HG02623 (cell line): ENCODE data around the gene SEMG1.

Source experiments
- ATAC-seq: cut with Tn5 transposase; IDR thresholded peaks from one replicate; pipeline ENCODE4 v1.9.1; 2021; ENCODE audit warnings: moderate library complexity; ENCODE audit not compliant: unreplicated experiment

The SEMG1 gene

DNA sequence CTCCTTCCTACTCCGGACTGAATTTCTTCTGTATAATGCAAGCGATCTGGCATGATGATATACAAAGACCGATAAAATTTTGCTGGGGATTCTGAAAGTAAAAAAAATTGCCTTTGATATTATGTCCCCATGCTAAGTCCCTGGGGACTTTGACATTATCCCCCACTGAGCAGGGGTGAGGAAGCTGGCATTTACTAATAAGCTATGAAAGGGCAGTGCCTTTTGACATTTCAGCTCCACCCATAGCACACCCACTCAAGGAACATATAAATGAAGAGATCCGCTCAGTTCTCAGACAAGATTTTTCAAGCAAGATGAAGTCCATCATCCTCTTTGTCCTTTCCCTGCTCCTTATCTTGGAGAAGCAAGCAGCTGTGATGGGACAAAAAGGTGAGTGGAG lies 14.2 kb downstream of the SEMG1 start, which contains the start of gene SEMG2:
TSS of gene SEMG2 (plus strand) at position 298 of the 400 bp plus-strand sequence. CDS start at position 315, 17 bp downstream.
- no peak for ATAC-seq

DNA sequence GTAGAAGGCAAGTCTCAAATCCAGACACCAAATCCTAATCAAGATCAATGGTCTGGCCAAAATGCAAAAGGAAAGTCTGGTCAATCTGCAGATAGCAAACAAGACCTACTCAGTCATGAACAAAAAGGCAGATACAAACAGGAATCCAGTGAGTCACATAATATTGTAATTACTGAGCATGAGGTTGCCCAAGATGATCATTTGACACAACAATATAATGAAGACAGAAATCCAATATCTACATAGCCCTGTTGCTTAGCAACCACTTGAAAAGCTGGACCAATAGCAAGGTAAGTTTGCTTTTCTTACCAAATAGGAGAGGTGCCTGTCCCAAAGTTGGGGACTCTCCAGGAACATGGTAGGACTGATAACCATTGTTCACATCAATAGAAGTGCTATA lies 16.3 kb downstream of the SEMG1 start:
- ATAC-seq = no peak

DNA sequence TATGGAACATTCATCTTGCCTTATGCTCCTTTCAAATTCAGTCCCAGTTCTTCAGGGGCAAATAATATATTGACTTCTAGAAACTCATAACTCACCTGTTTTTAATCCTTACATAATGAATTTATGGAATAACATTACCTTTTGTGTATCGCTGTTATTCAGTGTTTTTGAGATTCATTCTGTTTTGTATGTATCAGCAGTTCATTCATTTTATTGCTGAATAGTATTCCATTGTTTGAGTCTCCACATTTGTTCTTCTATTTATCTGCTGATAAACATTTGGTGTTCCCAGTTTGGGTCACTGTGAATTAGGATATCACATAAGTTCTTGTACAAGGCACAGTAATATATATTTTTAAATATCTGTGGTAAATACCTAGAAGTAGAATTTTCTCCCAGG lies 19.5 kb downstream of the SEMG1 start:
- ATAC-seq = no peak

DNA sequence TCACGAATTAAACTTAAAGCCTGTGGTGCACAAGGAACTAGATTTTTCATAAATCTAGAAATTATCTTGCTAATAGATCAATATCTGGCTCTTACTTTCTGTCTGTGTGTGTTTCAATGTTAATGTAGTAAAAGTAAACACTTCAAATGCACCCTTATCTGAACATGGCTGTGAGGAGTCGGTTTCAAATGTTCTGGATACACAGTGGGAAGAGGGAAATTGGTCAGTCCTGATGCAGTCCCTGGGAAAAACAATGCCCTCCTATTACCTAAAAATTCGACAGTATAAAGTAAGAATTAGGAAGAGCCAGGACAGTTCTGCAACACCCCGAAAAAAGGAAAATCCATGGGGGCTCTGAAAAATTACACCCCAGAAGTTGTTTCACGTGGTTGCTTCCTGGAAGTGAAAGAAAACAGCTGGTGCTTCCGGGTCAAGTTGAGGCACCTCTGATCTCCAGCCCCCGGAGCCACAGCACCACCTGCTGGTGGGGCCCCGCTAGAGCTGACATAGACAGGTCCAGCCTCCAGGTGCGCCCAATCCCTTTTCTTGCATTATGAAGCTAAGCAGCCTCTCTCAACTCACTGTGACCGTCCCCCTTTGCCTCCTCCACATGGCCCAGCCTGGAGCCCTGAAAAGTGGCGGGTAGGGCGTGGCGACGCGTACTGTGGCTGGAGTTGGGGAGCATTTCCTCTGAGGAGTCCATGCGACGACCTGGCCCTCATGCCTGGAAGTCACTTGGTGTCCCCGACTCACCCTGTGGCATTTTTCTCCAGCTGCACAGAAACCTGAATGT lies 22.6 kb downstream of the SEMG1 start:
- ATAC-seq = no peak

DNA sequence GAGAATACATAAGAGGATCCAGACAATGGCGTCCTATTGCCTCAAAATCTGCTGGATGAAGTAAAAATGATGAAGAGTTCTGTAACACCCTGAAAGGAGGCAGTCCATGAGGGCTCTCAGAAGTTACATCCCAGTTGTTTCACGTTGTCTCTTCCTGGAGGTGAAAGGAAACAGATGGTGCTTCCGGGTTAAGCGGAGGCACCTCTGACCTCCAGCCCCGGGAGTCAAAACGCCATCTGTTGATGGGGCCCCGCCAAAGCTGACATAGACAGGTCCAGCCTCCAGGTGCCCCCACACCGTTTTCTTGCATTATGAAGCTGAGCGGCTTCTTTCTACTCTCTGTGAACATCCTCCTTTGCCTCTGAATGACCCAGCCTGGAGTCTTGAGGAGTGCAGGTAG lies 23.8 kb downstream of the SEMG1 start:
- no peak for ATAC-seq

DNA sequence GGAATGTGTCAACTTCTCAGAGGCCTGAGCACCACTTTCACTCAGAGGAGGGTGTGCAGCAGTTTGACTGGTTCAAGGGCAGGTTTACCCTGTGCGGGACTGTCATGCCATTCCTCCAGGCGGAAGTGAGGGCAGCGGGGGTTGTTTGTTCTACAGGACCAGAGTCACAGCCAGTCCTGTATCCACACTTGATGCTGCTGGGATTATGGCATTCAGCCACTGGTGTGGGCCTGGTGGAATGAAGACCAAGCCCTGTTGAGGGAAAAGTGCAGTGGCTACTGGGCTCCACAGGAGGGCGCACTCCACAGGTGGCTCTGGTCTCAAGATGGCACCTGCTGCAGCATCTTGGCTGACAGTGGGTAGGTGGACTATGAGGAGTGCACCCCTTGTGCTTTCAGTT lies 29.2 kb downstream of the SEMG1 start:
- ATAC-seq = no peak

DNA sequence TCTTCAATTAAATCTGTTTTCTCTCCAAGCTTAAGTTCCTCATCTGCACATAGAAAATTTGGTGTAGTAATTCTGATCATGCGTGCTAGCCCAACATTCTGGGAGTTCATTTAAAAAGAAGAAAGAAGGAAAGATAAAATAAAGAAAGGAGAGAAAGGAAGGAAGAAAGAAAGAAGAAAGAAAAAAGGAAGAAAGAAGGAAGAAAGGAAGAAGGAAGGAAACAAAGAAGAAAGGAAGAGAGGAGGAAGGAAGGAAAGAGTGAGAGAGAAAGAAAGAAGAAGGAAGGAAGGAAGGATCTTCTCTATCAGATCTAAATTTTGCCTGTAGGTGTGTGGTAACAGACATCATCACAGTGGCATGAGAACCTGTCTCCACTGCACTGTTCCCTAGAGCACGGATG lies 31.3 kb downstream of the SEMG1 start:
- ATAC-seq = no peak

DNA sequence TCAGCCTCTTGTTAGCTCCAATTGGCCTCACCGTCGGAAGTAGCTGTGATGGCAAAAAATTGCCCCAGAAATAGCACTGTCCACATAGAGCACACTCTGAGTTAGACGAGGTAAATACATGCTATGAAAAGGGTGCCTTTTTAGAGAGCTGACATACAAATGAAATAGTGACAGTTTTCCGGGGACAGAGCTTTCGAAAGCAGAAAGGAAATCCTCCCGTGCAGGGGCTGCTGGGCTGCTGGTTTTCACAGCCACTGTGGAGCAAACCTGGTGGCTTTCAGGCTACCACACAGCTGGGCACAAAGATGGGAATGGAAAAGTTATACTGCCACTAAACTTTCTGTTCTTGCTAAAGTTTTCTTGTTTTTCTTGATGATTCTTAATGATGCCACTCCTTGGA lies 39.3 kb downstream of the SEMG1 start:
- ATAC-seq = no peak

DNA sequence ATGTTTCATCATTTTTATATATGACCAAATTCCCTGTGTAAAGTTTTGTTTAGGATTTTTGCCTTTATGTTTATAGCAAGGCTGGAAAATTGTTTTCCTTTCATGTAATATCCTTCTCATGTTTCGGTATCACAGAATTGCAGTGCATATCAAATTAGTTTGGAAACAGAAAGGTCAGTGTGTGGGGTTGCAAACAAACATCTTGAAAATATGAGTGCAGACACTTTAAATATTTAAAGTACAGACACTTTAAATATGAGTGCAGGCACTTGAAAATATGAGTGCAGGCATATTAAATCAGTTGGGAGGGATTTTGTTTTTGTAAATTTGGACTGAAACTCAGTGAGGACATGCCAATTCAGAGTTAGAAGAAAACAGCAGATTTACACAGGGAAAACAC lies 41.0 kb downstream of the SEMG1 start:
- no peak for ATAC-seq

DNA sequence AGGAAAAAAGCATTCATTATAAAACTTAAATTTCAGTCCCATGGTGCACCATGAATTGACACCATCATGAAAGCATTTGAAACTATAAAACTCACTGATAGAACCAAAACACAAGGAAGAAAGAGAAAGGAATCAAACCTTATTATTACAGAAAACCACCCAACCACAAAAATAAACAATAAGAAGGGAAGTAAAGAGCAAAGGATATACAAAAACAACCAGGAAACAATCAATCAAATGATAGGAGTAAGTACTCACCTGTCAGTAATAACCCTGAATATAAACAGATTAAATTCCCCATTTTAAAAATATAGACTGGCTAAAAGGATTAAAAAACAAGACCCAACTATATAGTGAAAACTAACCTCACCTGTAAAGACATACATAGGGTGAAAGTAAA lies 41.8 kb downstream of the SEMG1 start:
- ATAC-seq = no peak

DNA sequence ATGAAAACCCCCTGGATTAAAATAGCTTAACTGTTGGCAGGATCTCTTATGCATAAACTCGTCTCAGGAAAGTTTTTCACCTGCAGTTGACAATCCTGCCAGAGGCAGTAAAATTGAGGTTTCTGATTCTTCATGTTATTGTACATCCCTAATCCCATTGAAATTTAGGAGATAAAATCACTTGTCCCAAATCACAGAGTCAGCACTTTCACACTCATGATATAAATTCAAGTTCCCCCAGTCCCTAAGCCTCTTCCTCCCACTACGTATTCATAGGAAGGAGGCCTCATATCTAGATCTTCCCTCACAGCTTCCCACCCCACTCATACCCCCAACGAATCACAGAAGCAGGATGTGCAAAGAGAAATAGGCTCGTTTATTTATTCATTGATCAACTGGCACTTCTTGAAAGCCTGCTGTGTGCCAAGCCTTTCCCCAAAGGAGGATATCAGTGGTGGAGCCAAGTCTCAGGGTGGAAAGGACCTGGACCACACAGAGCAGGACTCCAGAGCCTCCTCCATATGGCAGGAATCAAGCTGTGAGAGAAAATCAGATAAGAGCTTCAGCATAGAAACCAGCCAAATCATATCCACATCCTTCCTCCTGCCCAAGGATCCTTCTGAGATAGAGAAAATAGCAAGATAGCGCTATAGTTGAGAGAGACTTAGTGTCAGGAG lies 45.2 kb downstream of the SEMG1 start:
- ATAC-seq = no peak

DNA sequence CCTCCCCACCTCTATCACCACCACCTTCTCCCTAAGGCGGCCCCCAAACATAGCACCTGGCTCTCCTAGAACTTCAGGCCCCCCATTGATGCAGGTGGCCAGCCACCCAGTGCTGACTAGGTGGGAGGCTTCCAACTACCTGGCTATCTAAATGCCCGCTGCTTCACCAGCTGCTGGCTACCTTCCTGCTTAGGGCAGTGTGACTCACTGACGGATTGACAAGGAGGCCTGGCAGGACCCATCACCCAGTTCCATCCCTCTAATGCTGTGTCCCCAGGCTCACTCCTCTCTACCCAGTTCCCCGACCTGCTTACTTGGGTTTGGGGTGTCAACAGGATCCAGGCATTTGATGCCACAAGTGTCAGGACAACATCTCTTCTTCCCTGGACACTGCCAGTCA lies 46.4 kb downstream of the SEMG1 start:
- no peak for ATAC-seq

DNA sequence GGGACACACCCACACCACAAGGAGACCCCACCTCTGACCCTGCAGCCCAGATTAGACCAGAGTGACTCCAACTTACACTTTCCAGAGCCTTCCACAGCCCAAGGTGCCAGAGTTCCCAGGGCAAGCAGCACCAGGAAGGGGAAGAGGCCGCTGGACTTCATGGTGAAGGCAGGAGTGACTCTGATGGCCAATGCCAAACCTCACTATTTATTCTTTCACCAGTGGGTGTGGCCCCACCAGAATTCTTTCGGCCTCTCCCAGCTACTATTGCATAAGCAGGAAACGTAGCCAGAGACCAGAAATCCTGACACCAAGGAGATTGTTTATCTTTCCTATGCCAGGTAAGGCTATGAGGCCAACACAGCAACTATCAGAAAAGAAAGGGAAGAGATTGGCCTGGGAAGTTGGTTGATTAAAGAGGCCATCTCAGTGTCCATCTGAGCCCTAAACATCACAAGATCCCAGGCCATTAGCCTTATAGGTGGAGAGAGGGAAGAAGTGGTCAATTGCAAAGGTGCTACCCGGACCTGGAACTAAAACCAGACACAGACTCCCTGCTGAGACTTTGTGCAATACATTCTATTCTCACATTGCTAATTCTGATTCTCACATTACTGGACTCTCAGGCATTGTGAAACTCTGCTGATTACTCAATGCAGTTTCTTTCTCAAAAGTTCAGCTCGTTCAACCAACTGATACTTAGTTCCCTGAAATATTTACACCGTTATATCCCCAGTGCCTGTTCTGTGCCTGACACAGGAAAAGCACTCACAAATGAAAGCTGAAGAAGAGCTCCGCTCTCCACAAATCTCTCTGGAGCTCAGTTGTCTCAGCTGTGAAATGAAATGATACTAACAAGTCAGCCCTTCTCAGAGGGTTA lies 47.8 kb downstream of the SEMG1 start, which contains the start of gene SLPI:
TSS of gene SLPI (minus strand) at position 182 of the 880 bp plus-strand sequence. CDS start at position 161, 21 bp downstream.
- ATAC-seq = no peak

DNA sequence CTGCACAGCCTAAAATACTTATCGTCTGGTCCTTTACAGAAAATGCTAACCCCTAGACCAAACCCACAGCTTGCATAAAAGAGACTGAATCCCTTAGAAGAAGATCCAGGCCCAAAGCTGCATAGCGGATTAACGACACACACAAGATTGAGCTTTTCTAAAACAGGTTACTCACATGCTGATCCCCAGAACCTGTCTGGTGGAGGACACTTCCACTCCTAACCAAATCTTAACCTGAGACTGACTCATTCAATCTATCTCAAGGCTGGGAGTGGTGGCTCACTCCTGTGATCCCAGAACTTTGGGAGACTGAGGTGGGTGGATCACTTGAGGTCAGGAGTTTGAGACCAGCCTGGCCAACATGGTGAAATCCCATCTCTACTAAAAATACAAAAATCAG lies 50.3 kb downstream of the SEMG1 start:
- no peak for ATAC-seq

DNA sequence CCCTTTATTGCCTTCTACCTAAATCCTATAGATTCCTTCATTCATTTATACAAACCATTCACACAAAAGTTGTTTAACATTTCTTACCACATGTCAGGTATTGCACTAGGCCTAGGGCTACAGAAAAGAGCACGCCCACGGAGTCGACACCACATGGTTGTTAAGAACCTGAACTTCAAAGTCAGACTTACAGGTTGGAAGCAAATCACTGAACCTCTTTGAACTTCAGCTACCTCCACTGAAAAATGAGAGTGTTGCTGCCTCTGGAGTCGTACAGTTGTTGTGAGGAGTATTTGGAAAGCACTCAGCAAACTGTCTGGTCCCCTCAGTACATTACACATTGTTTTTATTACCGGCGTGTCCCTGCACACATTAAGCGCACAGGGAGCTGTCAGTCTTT lies 50.9 kb downstream of the SEMG1 start:
- no peak for ATAC-seq

DNA sequence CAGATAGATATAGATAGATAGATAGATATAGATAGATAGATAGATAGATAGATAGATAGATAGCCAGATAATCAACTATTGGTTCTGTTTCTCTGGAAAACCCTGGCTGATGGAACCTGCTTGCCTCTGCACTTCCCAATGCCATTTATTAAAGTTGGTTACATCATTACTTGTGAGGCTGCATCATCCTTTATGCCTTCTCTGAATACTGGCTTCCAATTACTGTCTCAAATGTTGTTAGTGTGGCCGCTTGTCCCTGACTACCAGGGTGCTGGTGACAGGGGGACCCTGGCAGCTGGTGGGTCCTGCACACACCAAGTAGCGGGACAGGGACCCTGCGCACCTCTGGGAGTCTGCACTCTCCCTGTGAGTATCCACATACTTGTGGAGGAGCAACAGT lies 51.4 kb downstream of the SEMG1 start:
- ATAC-seq = no peak

DNA sequence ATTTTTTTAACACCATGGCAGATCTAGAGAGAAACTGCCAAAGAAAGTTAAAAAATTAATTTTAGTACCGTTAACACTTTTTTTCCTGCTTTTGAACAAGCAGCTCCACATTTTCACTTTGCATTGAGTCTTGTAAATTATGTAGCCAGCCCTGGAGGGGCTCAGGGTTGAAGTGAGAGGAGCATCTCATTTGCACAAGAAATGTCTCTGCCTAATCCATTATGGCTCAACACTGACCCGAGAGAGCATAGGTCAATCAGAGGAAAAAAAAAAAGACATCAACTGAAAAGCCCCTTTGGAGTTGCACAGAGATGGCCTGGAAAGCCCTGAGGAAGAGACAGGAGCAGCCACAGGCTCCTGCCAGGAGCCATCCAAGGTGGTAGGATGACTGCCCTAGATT lies 51.8 kb downstream of the SEMG1 start:
- ATAC-seq = no peak
